GM19193 (cell line): ENCODE data around the gene PLXNA4.

Experiments
- POLR2A ChIP-seq: IDR thresholded peaks from 4 replicates; pipeline ENCODE4 v1.6.1; 2011; ENCODE audit not compliant: insufficient read depth, insufficient read length; ENCODE audit errors: extremely low read depth

PLXNA4 gene

GRCh38 chr7:132367795-132368194 lies 208.5 kb downstream of the PLXNA4 start:
- TF ChIP-seq POLR2A: no peak

GRCh38 chr7:132367004-132367403 lies 209.3 kb downstream of the PLXNA4 start:
- TF ChIP-seq POLR2A: no peak

- no peak for TF ChIP-seq POLR2A
Observed at GRCh38 chr7:132364226-132364625, 212.0 kb downstream of the PLXNA4 start.

GRCh38 chr7:132362059-132362458 lies 214.2 kb downstream of the PLXNA4 start:
- TF ChIP-seq POLR2A: no peak

GRCh38 chr7:132361146-132361545 lies 215.1 kb downstream of the PLXNA4 start:
- TF ChIP-seq POLR2A: no peak

- no peak for TF ChIP-seq POLR2A
Observed at GRCh38 chr7:132359743-132360142, 216.5 kb downstream of the PLXNA4 start.

- TF ChIP-seq POLR2A: no peak
Observed at GRCh38 chr7:132355048-132355447, 221.2 kb downstream of the PLXNA4 start.

GRCh38 chr7:132354527-132354926 lies 221.7 kb downstream of the PLXNA4 start:
- no peak for TF ChIP-seq POLR2A

GRCh38 chr7:132353936-132354335 lies 222.3 kb downstream of the PLXNA4 start:
- TF ChIP-seq POLR2A: no peak

- no peak for TF ChIP-seq POLR2A
Observed at GRCh38 chr7:132352800-132353199, 223.5 kb downstream of the PLXNA4 start.

- TF ChIP-seq POLR2A: no peak
Observed at GRCh38 chr7:132351954-132352499, 224.2 kb downstream of the PLXNA4 start.

GRCh38 chr7:132350741-132351140 lies 225.5 kb downstream of the PLXNA4 start:
- TF ChIP-seq POLR2A: no peak

GRCh38 chr7:132349075-132349474 lies 227.2 kb downstream of the PLXNA4 start:
- TF ChIP-seq POLR2A: no peak

- TF ChIP-seq POLR2A: no peak
Observed at GRCh38 chr7:132348341-132348740, 227.9 kb downstream of the PLXNA4 start.

- no peak for TF ChIP-seq POLR2A
Observed at GRCh38 chr7:132347858-132348257, 228.4 kb downstream of the PLXNA4 start.

GRCh38 chr7:132347123-132347522 lies 229.1 kb downstream of the PLXNA4 start:
- no peak for TF ChIP-seq POLR2A

- TF ChIP-seq POLR2A: no peak
Observed at GRCh38 chr7:132345543-132346129, 230.6 kb downstream of the PLXNA4 start.

GRCh38 chr7:132345030-132345429 lies 231.2 kb downstream of the PLXNA4 start:
- TF ChIP-seq POLR2A: no peak

- no peak for TF ChIP-seq POLR2A
Observed at GRCh38 chr7:132343199-132343598, 233.1 kb downstream of the PLXNA4 start.
